ENCODE measurements around the gene ELOVL3.

ELOVL3 gene

GRCh38 chr10:102255404-102255803, 29.3 kb downstream of the ELOVL3 start:
- no peak for DNase-seq

- DNase-seq: no peak
These were observed 35.1 kb downstream of the ELOVL3 start for GRCh38 chr10:102261196-102261595.

DNA sequence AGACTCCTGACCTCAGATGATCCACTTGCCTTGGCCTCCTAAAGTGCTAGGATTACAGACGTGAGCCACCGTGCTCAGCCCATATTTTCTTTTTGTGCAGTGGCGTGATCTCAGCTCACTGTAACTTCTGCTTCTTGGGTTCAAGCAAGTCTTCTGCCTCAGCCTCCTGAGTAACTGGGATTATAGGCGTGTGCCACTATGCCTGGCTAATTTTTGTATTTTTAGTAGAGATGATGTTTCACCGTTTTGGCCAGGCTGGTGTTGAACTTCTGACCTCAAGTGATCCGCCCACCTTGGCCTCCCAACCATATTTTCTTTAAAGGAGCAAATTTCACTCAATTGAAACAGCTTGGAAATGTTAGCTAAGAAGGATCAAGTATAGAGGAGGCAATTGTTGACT, 35.7 kb downstream of the ELOVL3 start:
- no peak for DNase-seq

GRCh38 chr10:102262744-102263370, 36.8 kb downstream of the ELOVL3 start:
- no peak for DNase-seq

GRCh38 chr10:102264371-102264770, 38.3 kb downstream of the ELOVL3 start:
- no peak for DNase-seq

- no peak for DNase-seq
These were observed 40.6 kb downstream of the ELOVL3 start for GRCh38 chr10:102266670-102267069.

DNA sequence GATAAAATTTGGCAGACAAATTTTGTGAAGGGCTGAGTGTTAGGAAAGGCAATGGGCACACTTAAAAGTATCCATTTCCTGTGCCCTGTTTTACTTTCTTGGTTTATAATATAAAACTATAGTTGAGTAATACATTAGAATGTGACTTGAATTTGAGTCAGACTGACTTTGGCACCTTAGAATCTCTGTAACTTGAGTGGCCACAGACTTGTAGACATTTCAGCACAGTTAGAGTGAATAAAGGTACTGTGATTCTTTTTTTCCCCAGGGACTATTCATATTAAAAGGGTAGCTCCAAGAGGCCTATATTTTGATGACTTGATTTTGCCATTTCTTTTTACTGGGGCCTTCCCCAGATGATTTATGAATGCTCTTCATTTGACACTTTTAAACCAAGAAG, 41.6 kb downstream of the ELOVL3 start:
- DNase-seq: no peak

DNA sequence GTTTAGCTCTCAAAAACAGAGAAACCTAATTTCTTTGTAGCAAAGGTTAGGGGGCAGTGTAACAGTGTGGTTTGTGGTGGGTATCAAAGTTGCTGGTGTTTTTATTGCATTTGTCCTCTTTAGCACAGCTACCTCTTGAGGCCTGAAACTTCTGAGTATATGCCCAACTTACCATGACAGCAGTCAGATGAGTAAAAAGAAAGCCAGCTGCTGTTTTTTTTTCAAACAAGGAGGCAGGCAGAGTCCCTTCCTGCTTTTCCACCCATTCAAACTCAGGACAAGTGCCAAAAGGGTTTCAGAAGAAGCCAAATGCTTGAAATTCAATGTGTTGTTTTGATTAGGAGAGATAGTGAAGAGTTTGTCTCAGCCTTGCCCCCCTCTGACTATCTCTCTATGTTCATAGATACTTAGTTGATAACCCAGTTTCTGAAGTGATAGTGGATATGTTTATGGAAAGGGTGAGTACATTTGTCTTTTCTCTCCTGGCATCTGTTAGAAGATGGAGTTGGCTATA, 42.3 kb downstream of the ELOVL3 start:
- DNase-seq: no peak

- no peak for DNase-seq
These were observed 42.9 kb downstream of the ELOVL3 start for GRCh38 chr10:102269017-102269416.

DNA sequence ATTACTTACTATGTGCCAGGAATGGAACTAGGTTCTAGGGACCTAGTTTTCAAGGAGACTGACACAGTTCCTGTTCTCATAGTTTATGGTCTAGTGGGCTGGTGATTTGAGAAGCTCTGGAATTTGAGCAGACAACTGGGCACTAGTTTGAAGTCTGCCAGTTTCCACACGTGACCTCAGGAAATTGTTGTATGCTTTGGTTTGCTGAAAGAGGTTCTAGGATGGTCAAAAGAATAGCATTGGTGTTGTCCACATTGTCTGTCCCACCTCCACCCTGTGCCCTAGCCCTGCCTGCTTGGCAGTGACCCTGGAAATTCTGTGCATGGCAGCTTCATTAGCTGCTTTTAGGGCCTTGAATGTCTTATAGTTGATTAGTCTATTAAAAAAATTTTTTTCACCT, 48.0 kb downstream of the ELOVL3 start:
- DNase-seq: no peak

DNA sequence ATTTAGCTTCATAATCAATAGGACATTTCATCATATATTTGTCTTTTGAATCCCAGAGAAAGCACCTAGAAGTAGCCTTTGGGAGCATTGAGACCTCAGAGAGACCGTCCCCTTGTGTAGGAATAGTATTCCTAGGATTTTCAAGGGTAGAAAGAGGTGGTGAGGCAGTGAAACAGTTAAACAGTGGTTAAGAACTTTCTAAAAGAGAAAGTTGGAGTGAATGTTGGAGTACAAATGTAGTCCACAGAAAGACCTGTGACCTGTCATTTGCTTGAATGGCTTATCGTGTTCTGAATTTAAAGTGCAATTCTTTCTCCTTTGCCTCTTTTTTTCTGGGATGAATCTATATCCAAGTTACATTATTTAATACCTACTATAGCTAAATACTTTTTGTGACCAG, 49.2 kb downstream of the ELOVL3 start:
- DNase-seq: no peak

DNA sequence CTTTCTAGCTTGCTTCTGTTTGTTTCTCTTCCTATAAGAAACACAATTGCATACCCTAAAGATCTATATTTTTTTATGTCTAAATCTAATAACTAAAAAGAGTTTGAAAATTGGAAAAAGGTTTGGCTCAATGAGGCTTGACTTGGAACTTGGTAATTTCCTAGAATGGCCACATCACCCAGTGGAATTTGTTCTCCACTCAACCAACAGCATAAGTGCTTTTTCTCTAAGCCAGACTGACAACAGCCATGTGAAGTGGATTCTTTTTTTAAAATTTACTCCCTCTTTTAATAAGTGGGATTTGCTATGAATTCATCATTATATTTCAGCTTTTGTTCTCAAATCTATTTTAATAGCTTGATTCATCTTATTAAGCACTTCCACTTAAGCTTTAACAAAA, 53.0 kb downstream of the ELOVL3 start:
- DNase-seq: no peak
